Body of pancreas (tissue), 4 donors: Measurements from ENCODE around the gene CAMKK2.

ENCODE experiments used
- CTCF ChIP-seq, 7 experiments: fragments of 450-650 bp in 4 of 7; fragments of 200-600 bp in 3 of 7; sonication (generic) in 3 of 7; IDR thresholded peaks; one replicate each; pipeline ENCODE4 v1.5.1; 2016 to 2019; ENCODE audit warnings: antibody characterized with exemption in 7 of 7
- POLR2A ChIP-seq, 3 donors: fragments of 450-650 bp; IDR thresholded peaks; one replicate each; pipeline ENCODE4 v1.6.1; 2016; ENCODE audit warnings: antibody characterized with exemption in 3 of 3, mild to moderate bottlenecking in 2 of 3

- no peak for TF ChIP-seq POLR2A (IDR thresholded peaks at IDR 0.05)
- TF ChIP-seq CTCF (IDR thresholded peaks at IDR 0.05), result no peak
Observed at GRCh38 chr12:121198949-121199348, 97.6 kb downstream of the CAMKK2 start.
